Activated CD8-positive, alpha-beta T cell treated with anti-CD3 and anti-CD28 coated beads, Interleukin-2, amount 10 ng/mL, durations not matched to agents 7 days and 5 days (primary cell): ENCODE results near the gene RAI1. TPM values are rescaled to one million over a fixed set of nuclear protein-coding genes. Genes with fewer than 3 reads are reported as not detected.

Experiments used
- ATAC-seq: fragments of 150-1000 bp; cut with Tn5 transposase; one replicate; pipeline ENCODE4 v1.10.0; 2021; ENCODE audit warnings: moderate library complexity
- CTCF ChIA-PET: fragments of 350-600 bp; sonication (Branson Sonifier 250); formaldehyde crosslinking; loops from one replicate; lab custom pipeline; 2021; ENCODE audit warnings: antibody characterized with exemption; lab: Charles Lee
- POLR2A ChIA-PET: fragments of 350-600 bp; sonication (Branson Sonifier 250); formaldehyde crosslinking; loops from one replicate; lab custom pipeline; 2021; ENCODE audit warnings: antibody characterized with exemption; lab: Charles Lee
- DNase-seq: peaks from one replicate; pipeline ENCODE4 v3.0.0-alpha.2; 2020
- H3K27ac Mint-ChIP-seq: one replicate; pipeline ENCODE4 v1.8.0; 2021; ENCODE audit warnings: mild to moderate bottlenecking, mixed read lengths
- H3K27me3 Mint-ChIP-seq: one replicate; pipeline ENCODE4 v1.8.0; 2021; ENCODE audit warnings: low read depth, mixed read lengths
- H3K36me3 Mint-ChIP-seq: one replicate; pipeline ENCODE4 v1.8.0; 2021; ENCODE audit warnings: low read depth, mixed read lengths
- H3K4me1 Mint-ChIP-seq: one replicate; pipeline ENCODE4 v1.8.0; 2021; ENCODE audit warnings: low read depth, mixed read lengths
- H3K4me3 Mint-ChIP-seq: one replicate; pipeline ENCODE4 v1.8.0; 2021; ENCODE audit warnings: mild to moderate bottlenecking, mixed read lengths
- H3K9me3 Mint-ChIP-seq: one replicate; pipeline ENCODE4 v1.8.0; 2022; ENCODE audit warnings: mixed read lengths; ENCODE audit not compliant: insufficient read depth
- total RNA-seq, 2 experiments: library from RNA; stranded (reverse); gene quantifications; one replicate each; pipeline ENCODE4 v1.2.3, GENCODE V29; 2021

RAI1 gene
- total RNA-seq, 2 experiments from 2014 or later, result 24.4 to 24.6 TPM

DNA sequence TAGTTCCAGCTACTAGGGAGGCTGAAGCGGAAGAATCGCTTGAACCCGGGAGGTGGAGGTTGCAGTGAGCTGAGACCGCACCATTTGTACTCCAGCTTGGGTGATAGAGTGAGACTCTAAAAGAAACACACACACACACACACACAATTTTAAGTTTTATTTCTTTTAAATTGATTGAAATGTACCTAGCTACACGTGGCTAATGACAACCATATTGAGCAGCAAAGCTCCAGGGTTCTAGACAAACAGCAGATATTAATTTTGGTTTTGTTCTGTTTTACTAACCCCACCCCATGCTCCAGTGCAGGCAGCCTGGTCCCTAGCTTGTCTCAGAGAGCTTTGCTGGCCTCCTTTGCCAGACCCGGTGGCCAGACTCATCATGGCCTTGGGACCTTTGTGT lies 16.0 kb upstream of the RAI1 start:
- no peaks in the 10 kb centered on the region for H3K9me3 Mint-ChIP-seq
- ChIA-PET CTCF (interaction anchor here (1.4 to 2.1 kb wide), 3 partner anchors 7 to 14 kb away, joined by 4 to 7 read pairs (median 4); no protein-coding TSS in a partner anchor), POLR2A (no interaction called here)
- H3K27ac Mint-ChIP-seq, result no peak overlapping the region
- peaks cover 5% of the 10 kb centered on the region for H3K27me3 Mint-ChIP-seq
- no peak overlapping the region for H3K4me3 Mint-ChIP-seq
- DNase-seq (no peak), ATAC-seq (no peak)
- peaks cover 33% of the 10 kb centered on the region for H3K4me1 Mint-ChIP-seq
- no peaks in the 10 kb centered on the region for H3K36me3 Mint-ChIP-seq

DNA sequence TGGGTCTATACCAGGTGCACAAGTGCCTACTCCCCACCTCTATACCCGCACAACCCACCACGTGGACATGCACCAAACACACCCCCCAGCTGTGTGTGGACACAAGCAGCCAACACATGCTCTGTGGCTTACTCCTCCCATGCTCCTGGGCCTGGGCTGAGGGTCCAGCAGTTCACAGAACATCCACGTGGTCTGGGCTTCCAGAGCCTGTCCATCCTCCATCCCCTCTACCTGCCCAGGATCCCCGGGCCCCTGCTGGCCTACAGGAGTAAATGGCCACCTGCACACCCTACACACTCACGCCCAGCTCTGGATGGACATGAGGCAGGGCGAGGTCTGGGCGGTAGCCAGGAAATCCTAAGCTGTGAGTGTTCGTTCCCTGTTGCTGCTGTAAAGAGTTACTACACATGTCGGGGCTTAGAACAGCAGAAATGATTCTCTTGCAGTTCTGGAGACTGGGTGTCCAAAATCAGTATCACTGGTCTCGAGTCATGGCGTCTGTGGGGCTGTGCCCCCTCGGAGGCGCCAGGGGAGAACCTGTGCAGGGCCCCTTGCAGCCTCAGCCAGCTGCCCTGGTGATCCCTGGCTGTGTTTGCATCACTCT lies 15.0 kb upstream of the RAI1 start:
- H3K27me3 Mint-ChIP-seq, result peaks cover 5% of the 10 kb centered on the region
- H3K4me1 Mint-ChIP-seq, result peaks cover 34% of the 10 kb centered on the region
- ChIA-PET POLR2A (no interaction called here), CTCF (no interaction called here)
- H3K9me3 Mint-ChIP-seq, result no peaks in the 10 kb centered on the region
- ATAC-seq, result no peak
- no peaks in the 10 kb centered on the region for H3K36me3 Mint-ChIP-seq
- H3K27ac Mint-ChIP-seq, result no peak overlapping the region
- no peak overlapping the region for H3K4me3 Mint-ChIP-seq
- no peak for DNase-seq

DNA sequence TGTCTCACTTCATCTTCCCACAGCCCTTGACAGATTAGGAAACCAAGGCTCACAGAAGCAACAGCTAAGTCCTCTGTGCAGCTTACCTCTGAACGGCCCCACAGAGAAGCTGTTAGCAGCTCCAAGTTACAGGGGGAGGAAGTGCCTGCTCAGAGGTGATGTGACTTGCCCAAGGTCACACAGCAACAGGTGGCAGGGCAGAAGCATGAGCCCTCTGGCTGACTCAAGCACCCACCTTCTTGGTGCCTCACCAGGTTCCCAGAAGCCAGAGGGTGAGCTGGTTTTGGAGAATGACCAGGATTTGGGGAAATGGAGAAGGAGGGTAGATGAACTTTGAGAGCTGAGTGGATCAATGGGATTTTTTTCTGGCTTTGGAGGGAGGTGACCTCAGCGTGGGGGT lies 14.0 kb upstream of the RAI1 start:
- POLR2A ChIA-PET, result interaction anchor here (0.6 kb wide), 1 partner anchor 72 kb away, joined by 3 read pairs; no protein-coding TSS in a partner anchor
- no peak for DNase-seq
- H3K9me3 Mint-ChIP-seq, result no peaks in the 10 kb centered on the region
- H3K27me3 Mint-ChIP-seq, result peaks cover 7% of the 10 kb centered on the region
- H3K4me1 Mint-ChIP-seq, result peaks cover 42% of the 10 kb centered on the region
- H3K27ac Mint-ChIP-seq, result no peak overlapping the region
- ATAC-seq, result no peak
- H3K36me3 Mint-ChIP-seq, result no peaks in the 10 kb centered on the region
- CTCF ChIA-PET, result interaction anchor here (0.9 kb wide), 1 partner anchor 170 kb away, joined by 3 read pairs; no protein-coding TSS in a partner anchor
- no peak overlapping the region for H3K4me3 Mint-ChIP-seq

DNA sequence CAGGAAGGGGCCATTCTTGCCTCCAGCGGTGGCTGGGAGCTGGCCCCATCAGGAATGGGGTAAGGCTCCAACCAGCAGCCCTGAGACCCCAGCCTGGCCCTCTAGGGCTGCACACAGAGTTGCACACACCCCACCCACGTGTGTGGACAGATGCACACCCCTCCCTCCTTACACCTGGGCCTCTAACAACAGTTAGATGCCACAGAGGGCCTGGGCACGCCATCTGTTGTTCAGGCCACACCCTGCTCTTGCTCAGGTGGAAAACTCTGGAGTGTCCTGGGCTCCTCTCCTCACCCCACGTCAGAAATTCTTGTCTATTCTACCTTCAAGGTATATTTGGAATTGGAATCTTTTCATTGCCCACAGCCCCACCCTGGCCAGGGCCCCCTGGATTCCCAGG lies 13.3 kb upstream of the RAI1 start:
- no peaks in the 10 kb centered on the region for H3K9me3 Mint-ChIP-seq

DNA sequence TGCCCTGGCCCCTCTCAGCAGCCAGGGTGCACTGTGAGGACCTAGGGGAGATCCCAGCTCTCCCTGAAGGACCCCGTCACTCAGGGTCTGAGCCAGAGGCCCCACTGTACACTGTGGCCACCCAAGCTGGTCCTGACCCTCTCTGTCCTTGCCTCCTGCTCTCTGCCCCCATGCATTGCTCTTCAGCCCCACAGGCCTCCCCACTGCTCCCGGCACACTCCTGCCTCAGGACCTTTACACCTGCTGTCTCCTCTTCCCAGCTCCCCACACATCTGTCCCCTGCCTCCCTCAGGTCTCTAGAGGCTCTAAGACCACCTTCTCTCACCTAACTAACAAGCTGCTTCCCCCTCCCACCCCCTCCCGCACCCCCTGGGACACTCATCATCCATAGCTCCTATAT lies 12.9 kb upstream of the RAI1 start:
- Mint-ChIP-seq H3K27ac (no peak overlapping the region), H3K36me3 (no peaks in the 10 kb centered on the region), H3K9me3 (no peaks in the 10 kb centered on the region), H3K4me1 (peaks cover 43% of the 10 kb centered on the region), H3K27me3 (peaks cover 5% of the 10 kb centered on the region), H3K4me3 (no peak overlapping the region)
- CTCF ChIA-PET, result no interaction called here
- POLR2A ChIA-PET, result no interaction called here
- no peak for DNase-seq
- no peak for ATAC-seq

More for the DNA sequence above, 13.3 kb upstream of the RAI1 start:
- ATAC-seq, result no peak
- ChIA-PET CTCF (interaction anchor here (0.9 kb wide), 1 partner anchor 171 kb away, joined by 3 read pairs; no protein-coding TSS in a partner anchor), POLR2A (no interaction called here)
- DNase-seq, result no peak
- H3K27me3 Mint-ChIP-seq, result peaks cover 7% of the 10 kb centered on the region
- H3K4me3 Mint-ChIP-seq, result no peak overlapping the region
- peaks cover 43% of the 10 kb centered on the region for H3K4me1 Mint-ChIP-seq
- H3K27ac Mint-ChIP-seq, result no peak overlapping the region
- H3K36me3 Mint-ChIP-seq, result no peaks in the 10 kb centered on the region

DNA sequence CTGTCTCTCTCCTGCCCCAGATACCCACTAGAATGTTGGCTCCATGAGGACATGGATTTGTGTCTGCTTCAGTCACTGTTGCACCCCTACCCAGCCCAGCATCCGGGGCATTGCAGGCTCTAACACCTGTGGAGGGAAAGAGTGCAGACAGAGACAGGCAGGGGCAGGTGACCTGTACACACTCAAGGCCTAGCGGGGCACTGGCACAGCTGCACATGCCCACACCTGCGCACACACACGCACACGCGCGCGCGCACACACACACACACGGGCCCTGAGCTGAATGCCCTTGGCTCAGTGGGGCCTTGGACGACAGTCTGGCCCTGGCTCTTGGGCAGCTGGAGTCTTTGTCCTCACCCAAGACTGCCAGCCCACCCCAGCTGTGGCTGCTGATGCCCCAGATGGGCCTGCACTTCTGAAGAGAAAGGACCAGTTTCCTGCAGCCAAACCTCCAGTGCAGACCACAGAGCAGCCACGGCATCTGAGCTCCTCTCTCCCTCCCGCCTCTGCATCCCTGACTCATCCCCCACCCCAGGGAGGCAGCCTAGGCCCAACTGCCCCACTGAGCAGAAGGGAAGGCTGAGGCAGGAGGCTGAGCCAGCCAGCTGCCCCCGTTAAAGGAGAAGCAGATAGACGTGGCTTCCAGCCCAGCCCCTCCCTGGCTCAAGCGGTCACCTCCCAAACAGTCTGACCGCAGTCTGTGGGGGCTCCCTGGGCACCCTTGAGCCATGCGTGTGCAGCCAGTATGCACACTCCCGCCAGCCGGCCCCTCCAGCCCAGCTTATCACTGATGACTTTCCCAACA lies 12.3 kb upstream of the RAI1 start:
- ChIA-PET CTCF (no interaction called here), POLR2A (interaction anchor here (0.6 kb wide), 1 partner anchor 520 kb away, joined by 3 read pairs; no protein-coding TSS in a partner anchor)
- H3K27ac Mint-ChIP-seq, result no peak overlapping the region
- peak; percentile 22 for ATAC-seq
- no peak for DNase-seq
- peaks cover 10% of the 10 kb centered on the region for H3K27me3 Mint-ChIP-seq
- no peaks in the 10 kb centered on the region for H3K9me3 Mint-ChIP-seq
- H3K4me3 Mint-ChIP-seq, result no peak overlapping the region
- no peaks in the 10 kb centered on the region for H3K36me3 Mint-ChIP-seq
- peaks cover 40% of the 10 kb centered on the region for H3K4me1 Mint-ChIP-seq

DNA sequence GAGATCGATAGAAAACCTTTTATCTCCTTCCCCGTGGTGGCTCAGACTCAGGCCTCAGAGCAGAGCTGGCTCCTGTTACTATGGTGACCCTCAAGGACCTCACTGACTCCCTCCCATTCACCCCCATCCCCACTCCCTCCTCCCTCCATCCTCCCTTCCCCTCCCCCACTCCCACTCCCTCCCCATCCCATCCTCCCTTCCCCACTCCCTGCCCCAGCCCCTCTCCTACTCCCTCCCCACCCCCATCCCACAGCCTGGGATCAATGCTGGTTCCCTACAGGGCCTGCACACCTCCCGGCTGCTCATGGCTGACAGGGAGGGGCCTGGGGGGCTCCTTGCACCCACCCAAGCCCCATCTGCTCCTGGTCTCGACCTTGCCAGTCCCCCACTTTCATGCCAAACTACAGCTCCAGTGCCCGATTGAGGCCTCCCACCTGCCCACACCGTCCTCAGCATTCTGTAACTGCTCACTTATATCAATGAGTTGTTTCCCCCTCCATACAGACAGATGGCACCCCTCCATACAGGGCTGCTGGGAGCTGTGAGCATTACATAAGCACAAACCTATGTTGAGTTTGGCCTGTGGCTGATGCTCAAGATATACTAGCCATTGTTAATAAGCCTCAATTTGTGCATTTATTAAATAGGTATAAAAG lies 11.6 kb upstream of the RAI1 start:
- peaks cover 34% of the 10 kb centered on the region for H3K4me1 Mint-ChIP-seq
- ChIA-PET CTCF (interaction anchor here (1.5 kb wide), 1 partner anchor 27 kb away, joined by 4 read pairs; no protein-coding TSS in a partner anchor), POLR2A (no interaction called here)
- H3K9me3 Mint-ChIP-seq, result no peaks in the 10 kb centered on the region
- no peak overlapping the region for H3K4me3 Mint-ChIP-seq
- ATAC-seq (no peak), DNase-seq (no peak)
- peaks cover 10% of the 10 kb centered on the region for H3K27me3 Mint-ChIP-seq
- no peak overlapping the region for H3K27ac Mint-ChIP-seq
- H3K36me3 Mint-ChIP-seq, result no peaks in the 10 kb centered on the region

DNA sequence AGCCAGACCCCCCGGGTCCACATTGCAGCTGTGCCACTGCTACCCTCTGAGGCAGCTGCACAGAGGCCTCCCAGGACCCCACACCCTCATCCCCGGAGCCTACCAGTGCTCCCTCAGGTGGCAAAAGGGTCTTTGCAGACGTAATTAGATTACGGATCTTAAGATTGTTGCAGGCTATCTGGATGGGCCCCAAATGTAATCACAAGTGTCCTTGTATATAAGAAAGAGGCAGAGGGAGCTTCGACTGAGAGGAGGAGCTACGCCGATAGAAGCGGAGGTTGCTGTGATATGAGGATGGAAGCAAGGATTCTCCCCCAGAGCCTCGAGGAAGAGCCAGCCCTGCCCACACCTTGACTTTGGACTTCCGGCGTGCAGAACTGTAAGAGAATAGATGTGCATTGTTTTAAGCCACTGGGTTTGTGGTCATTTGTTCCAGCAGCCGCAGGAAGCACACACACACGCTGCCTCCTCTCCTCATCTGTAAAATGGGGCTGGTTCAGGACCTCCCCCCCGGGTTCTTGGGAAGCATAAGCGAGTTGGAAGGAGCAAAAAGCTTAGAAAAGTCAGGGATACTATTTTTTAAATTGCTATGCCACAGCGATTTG lies 10.5 kb upstream of the RAI1 start:
- Mint-ChIP-seq H3K27me3 (peaks cover 13% of the 10 kb centered on the region), H3K9me3 (no peaks in the 10 kb centered on the region), H3K36me3 (no peaks in the 10 kb centered on the region), H3K4me1 (peaks cover 43% of the 10 kb centered on the region), H3K27ac (no peak overlapping the region), H3K4me3 (no peak overlapping the region)
- DNase-seq, result no peak
- CTCF ChIA-PET, result interaction anchor here (1.5 kb wide), 1 partner anchor 28 kb away, joined by 4 read pairs; no protein-coding TSS in a partner anchor
- ATAC-seq, result no peak
- POLR2A ChIA-PET, result no interaction called here

DNA sequence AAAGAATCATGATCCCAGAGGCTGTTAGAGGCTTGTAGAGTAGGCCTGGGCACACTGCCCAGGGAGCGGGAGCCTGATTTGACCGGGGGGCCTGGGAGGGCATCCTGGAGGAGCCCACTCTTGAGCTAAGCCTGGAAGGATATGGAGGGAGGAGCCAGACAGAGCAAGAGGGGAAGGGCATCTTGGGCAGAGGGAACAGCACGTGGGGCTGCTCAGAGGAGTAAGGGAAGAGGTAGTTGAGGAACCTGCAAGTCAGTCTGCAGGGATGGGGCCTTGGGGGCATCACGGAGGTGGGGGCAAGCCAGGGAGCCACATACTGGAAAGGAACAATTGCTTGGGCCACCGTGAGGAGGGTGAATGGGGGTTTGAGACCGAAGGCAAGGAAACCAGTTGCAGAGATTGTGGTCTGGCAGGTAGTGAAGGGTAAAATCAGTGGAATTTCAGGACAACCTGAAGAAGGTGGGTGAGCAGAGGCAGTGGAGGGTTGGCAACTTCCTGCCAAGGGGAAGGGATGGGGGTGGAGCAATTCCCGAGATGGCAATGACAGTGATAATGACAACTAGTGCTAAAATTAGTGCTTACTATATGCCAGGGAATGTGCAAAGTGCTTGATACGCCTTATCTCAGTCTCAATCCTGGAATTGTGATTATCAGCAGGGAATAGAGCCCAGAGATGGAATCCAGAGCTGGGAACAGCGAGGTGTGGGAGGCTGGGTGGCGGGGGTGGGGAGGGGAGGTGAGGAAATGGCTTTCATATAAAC lies 9.7 kb upstream of the RAI1 start:
- CTCF ChIA-PET, result interaction anchor here (1.1 to 1.7 kb wide), 4 partner anchors 9 to 29 kb away, joined by 4 to 7 read pairs (median 5); partner anchors contain the start of gene RAI1
- peaks cover 13% of the 10 kb centered on the region for H3K27me3 Mint-ChIP-seq
- no peaks in the 10 kb centered on the region for H3K9me3 Mint-ChIP-seq
- no peak for ATAC-seq
- no peak overlapping the region for H3K4me3 Mint-ChIP-seq
- DNase-seq, result no peak
- H3K4me1 Mint-ChIP-seq, result peaks cover 50% of the 10 kb centered on the region
- H3K27ac Mint-ChIP-seq, result no peak overlapping the region
- no peaks in the 10 kb centered on the region for H3K36me3 Mint-ChIP-seq
- POLR2A ChIA-PET, result interaction anchor here (1.5 kb wide), 1 partner anchor 8 kb away, joined by 9 read pairs; no protein-coding TSS in a partner anchor

DNA sequence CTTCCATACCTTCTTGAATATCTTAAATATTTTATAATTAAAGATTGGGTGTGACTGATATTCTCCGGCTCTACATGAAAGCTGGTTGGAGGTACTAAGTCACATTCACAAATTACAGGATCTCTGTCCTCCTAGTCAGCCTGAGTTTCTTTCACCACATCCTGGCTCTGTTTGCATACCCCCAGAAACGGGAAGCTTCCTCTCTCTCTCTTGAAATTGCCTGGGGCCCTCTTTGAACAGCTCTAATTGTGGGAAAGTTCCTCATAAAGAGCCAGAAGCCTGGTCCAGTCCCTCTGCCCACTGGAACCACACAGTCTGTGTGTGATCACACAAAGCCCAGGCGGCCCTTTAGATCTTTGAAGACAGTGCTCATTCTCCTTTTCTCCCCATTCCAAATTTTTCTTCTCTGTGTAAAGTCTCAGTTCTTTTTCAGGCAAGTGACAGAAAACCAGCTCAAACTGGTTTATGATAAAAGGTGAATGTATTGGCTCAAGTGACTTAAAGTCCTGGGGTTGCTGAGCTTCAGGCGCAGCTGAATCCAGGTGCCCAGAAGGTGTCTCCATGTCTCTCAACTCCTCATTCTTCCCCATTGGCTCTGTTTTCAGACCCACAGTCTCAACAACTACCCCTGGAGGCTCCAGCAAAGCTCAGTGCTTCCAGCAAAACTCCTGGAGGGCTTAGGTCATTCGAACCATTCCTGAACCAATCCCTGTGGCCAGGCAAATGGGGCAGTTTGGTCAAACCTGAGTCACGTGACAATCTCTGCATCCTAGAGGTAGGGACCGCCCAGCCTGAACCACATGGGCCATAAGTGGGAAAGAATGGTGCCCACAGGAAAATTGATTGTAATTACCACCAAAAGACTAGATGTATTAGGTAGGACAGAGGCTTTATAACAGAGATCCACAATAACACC lies 8.5 kb upstream of the RAI1 start:
- peak overlapping the region; percentile 65 for H3K27ac Mint-ChIP-seq

More for the DNA sequence above, 8.5 kb upstream of the RAI1 start:
- Mint-ChIP-seq H3K36me3 (no peaks in the 10 kb centered on the region), H3K4me3 (peak overlapping the region; percentile 9), H3K27me3 (peaks cover 13% of the 10 kb centered on the region), H3K9me3 (no peaks in the 10 kb centered on the region), H3K4me1 (peaks cover 61% of the 10 kb centered on the region)
- no peak for DNase-seq
- ChIA-PET POLR2A (interaction anchor here (1.5 kb wide), 1 partner anchor 9 kb away, joined by 9 read pairs; no protein-coding TSS in a partner anchor), CTCF (interaction anchor here (0.8 to 1.8 kb wide), 8 partner anchors 8 to 247 kb away, joined by 3 to 7 read pairs (median 4); partner anchors contain the start of gene RAI1)
- ATAC-seq, result no peak
